RWPE1 (cell line): ENCODE data around the gene CLDN9.

Experiments
- CTCF ChIA-PET: fragments of 350-600 bp; sonication (Branson Sonifier 250); formaldehyde crosslinking; extraction: SDS; loops from one replicate; lab custom pipeline; 2021; lab: Yijun Ruan, JAX
- POLR2A ChIA-PET: fragments of 400-600 bp; formaldehyde crosslinking; extraction: SDS; loops from one replicate; lab custom pipeline; 2020; ENCODE audit warnings: antibody characterized with exemption; ENCODE audit not compliant: low non-redundant PET; lab: Yijun Ruan, JAX
- DNase-seq: peaks from one replicate; pipeline ENCODE4 v3.0.0; 2012; ENCODE audit warnings: low spot score
- H3K27ac ChIP-seq: fragments of 450-650 bp; 2 replicates; pipeline ENCODE4 v1.5.1; 2017
- CTCF ChIP-seq: fragments of 450-650 bp; conservative IDR thresholded peaks from 2 replicates; pipeline ENCODE4 v1.5.1; 2017; ENCODE audit warnings: low read depth, mild to moderate bottlenecking

CLDN9 gene

DNA sequence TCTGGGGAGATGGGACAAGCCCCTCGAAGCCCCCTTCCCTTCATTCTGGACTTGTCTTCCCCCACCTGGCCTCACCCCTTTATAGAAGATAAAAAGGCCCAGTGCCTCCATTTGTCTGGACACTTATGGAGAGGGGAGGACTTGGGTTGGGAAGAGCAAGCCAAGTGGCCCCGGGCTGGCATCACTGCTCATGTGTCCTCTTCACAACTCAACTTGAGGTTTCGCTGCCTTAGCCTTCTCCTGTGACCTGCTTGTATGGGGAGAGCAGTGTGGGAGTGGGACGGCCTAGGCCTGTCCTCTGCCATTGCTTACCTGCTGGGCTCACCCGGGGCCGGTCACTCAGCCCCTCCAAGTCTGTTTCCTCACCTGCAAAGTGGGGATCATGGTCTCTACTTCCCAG is 42.2 kb upstream of the CLDN9 start:
- POLR2A ChIA-PET = interaction anchor here (1.1 kb wide), 1 partner anchor 10 kb away, joined by 3 read pairs; the partner anchor contains the start of gene PKMYT1
- CTCF ChIA-PET = interaction anchor here (0.6 to 1.6 kb wide), 6 partner anchors 9 to 598 kb away, joined by 3 to 8 read pairs (median 4); partner anchors contain the start of gene TNFRSF12A
- no peak for DNase-seq
- TF ChIP-seq CTCF = no peak
- peak overlapping the region; percentile 84 for H3K27ac ChIP-seq

GRCh38 chr16:2971134-2971984 is 41.4 kb upstream of the CLDN9 start:
- ChIA-PET POLR2A (interaction anchor here (1.1 kb wide), 1 partner anchor 9 kb away, joined by 3 read pairs; the partner anchor contains the start of gene PKMYT1), CTCF (interaction anchor here (0.7 to 1.6 kb wide), 3 partner anchors 8 to 1081 kb away, joined by 3 to 8 read pairs (median 3); no protein-coding TSS in a partner anchor)
- no peak for DNase-seq
- no peak for TF ChIP-seq CTCF
- peak overlapping the region; percentile 84 for H3K27ac ChIP-seq

- no peak for DNase-seq
- TF ChIP-seq CTCF = no peak
- ChIA-PET POLR2A (no interaction called here), CTCF (interaction anchor here (0.6 to 0.9 kb wide), 4 partner anchors 9 to 1080 kb away, joined by 3 to 8 read pairs (median 4); no protein-coding TSS in a partner anchor)
- H3K27ac ChIP-seq = peak overlapping the region; percentile 84
These were observed 40.5 kb upstream of the CLDN9 start for GRCh38 chr16:2971985-2972784.

DNA sequence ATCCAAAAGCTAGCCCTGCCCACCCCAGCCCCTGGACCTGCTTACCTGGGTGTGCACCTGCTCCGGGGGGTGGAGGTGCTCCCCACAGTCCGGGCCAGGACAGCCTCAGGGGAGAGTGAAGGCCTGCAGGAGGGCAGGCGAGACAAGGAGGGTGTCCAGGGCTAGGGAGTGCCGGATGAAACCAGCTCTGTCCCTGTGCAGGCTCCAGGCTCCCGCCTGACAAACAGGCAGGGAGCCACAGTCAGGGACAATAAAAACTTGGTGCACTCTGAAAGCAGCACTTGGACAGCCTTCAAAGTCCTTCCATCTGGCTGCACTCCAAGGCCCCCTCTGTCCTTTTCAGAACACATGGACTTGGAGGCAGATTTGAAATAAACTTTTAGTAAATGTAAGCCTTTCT is 39.6 kb upstream of the CLDN9 start:
- H3K27ac ChIP-seq = peak overlapping the region; percentile 84
- CTCF ChIA-PET = interaction anchor here (0.6 to 0.7 kb wide), 2 partner anchors 42 to 295 kb away, joined by 4 read pairs; no protein-coding TSS in a partner anchor

DNA sequence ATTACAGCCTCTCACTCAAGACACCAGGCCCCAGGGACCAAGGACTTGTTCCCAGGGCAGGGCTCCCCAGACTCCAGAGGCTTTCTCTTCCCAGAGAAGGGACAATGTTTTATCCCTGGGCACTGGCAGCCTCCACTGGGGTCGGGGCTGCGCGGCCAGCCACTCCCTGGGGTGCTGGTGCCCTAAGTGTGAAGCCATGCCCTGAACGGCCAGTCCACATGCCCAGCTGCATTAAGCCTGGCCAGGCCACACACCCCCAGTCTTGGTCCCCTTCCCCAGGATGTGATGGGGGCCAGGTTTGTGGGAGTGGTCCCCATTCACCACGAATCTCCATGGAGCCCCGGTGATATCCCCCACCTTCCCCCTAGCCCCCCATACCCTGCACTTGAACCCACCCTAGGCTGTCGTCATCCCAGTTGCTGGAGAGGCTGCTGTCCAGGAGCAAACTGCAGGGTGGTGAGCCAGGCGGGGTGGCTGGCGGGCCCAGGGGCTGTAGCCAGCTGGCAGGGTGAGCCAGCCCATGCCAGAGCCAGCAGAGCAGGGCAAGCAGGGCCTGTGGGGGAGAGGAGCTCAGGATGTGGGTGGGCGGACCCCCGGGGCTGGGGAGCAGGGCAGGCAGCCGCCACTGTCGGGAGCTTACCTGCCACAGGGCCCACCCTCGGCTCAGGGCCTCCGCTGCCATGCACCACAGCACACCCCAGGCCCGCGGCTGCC is 39.0 kb upstream of the CLDN9 start:
- ChIA-PET CTCF (interaction anchor here (0.6 kb wide), 1 partner anchor 42 kb away, joined by 4 read pairs; no protein-coding TSS in a partner anchor), POLR2A (no interaction called here)
- H3K27ac ChIP-seq = peak overlapping the region; percentile 84
- no peak for TF ChIP-seq CTCF
- DNase-seq = no peak

More for the DNA sequence above, 39.6 kb upstream of the CLDN9 start:
- POLR2A ChIA-PET = interaction anchor here (0.6 kb wide), 1 partner anchor 14 kb away, joined by 5 read pairs; no protein-coding TSS in a partner anchor
- no peak for DNase-seq
- no peak for TF ChIP-seq CTCF
